GM23338 (cell line): ENCODE measurements around the gene AGA. TPM values are rescaled to one million over a fixed set of nuclear protein-coding genes. Genes with fewer than 3 reads are reported as not detected.

Source experiments
- polyA plus RNA-seq: library from polyadenylated mRNA; unstranded; fragments of >200 nt; fragmentation: Nextera tagmentation; extraction: Ambion mirVana; gene quantifications from 2 replicates; pipeline ENCODE4 v1.2.1, GENCODE V29; 2016
- total RNA-seq: library from RNA; depleted of rRNA; stranded (reverse); fragments of >200 nt; shearing (Covaris generic); gene quantifications from 2 replicates; pipeline ENCODE4 v1.2.3, GENCODE V29; 2014; rRNA removed

AGA gene
- total and polyA plus RNA-seq, 2 experiments from 2014 or later, result 5.5 to 12.8 TPM

Other genes with a start within 250 kb of the AGA start
- gene NEIL3, start 132.6 kb downstream of the AGA start, total RNA-seq, result 14.8 and 15.4 TPM in 2 replicates
- gene NEIL3, start 132.6 kb downstream of the AGA start, polyA plus RNA-seq, result 9.5 and 11.8 TPM in 2 replicates